Measurements from ENCODE around the gene STH.

DNA sequence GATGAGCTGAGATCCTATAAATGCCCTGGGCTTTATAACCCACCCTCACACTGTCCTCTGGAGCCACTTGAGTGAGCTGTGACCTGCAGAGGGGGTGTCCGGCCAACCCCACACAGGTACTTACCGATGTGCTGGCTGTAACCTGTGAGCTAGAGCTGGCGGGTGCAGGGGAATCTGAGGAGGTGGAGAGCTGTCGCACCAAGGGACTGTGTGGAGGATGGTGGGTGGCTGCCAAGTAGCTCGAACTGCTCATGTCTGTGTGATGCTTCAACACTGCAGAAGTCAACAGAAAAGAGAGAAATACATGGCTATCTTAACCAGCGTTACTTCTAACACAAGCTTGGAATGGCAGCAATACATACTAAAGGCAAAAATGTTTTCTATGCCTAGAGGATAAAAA, 39.4 kb downstream of the STH start:
- TF ChIP-seq, protein P1, sequence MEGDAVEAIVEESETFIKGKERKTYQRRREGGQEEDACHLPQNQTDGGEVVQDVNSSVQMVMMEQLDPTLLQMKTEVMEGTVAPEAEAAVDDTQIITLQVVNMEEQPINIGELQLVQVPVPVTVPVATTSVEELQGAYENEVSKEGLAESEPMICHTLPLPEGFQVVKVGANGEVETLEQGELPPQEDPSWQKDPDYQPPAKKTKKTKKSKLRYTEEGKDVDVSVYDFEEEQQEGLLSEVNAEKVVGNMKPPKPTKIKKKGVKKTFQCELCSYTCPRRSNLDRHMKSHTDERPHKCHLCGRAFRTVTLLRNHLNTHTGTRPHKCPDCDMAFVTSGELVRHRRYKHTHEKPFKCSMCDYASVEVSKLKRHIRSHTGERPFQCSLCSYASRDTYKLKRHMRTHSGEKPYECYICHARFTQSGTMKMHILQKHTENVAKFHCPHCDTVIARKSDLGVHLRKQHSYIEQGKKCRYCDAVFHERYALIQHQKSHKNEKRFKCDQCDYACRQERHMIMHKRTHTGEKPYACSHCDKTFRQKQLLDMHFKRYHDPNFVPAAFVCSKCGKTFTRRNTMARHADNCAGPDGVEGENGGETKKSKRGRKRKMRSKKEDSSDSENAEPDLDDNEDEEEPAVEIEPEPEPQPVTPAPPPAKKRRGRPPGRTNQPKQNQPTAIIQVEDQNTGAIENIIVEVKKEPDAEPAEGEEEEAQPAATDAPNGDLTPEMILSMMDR (conservative IDR thresholded peaks at IDR 0.05 in 1 of 2, IDR thresholded peaks at IDR 0.05 in 1 of 2; ENCODE audit: extremely low read depth in 1 of 2, insufficient read depth in 1 of 2, low read depth in 1 of 2, low read length in 2 of 2): no peak
- no peak for TF ChIP-seq EZH2 (IDR thresholded peaks at IDR 0.05; ENCODE audit: borderline replicate concordance, low read length)

Data from mammary epithelial cell (primary cell).